Hematopoietic multipotent progenitor cell treated with erythropoietin and hydrocortisone succinate and interleukin-3 and kit ligand, for 17 days (in vitro differentiated cells): ENCODE data around the gene OSM.

Source experiments
- DNase-seq: peaks from one replicate; pipeline ENCODE4 v3.0.0-alpha.2; 2015; ENCODE audit warnings: low spot score

OSM gene

GRCh38 chr22:30266445-30267381 lies at the start of gene OSM:
OSM (minus strand) TSS chr22:30266851; CDS start chr22:30266799, 52 bp downstream.
- peak; percentile 77 for DNase-seq

GRCh38 chr22:30315962-30316576 lies 49.4 kb upstream of the OSM start:
- DNase-seq: no peak

- no peak for DNase-seq
Observed at GRCh38 chr22:30314915-30315314, 48.3 kb upstream of the OSM start.

- DNase-seq: no peak
Observed at GRCh38 chr22:30313527-30314363, 47.1 kb upstream of the OSM start.

GRCh38 chr22:30312053-30312452 lies 45.4 kb upstream of the OSM start:
- DNase-seq: no peak

GRCh38 chr22:30310881-30311771 lies 44.5 kb upstream of the OSM start:
- no peak for DNase-seq

GRCh38 chr22:30309951-30310741 lies 43.5 kb upstream of the OSM start:
- DNase-seq: no peak

GRCh38 chr22:30308518-30309230 lies 42.0 kb upstream of the OSM start:
- DNase-seq: no peak

GRCh38 chr22:30308093-30308492 lies 41.4 kb upstream of the OSM start:
- no peak for DNase-seq

- DNase-seq: no peak
Observed at GRCh38 chr22:30307041-30307574, 40.5 kb upstream of the OSM start.

- DNase-seq: no peak
Observed at GRCh38 chr22:30306627-30307011, 40.0 kb upstream of the OSM start.

- no peak for DNase-seq
Observed at GRCh38 chr22:30305906-30306626, 39.4 kb upstream of the OSM start.

GRCh38 chr22:30305519-30305905 lies 38.9 kb upstream of the OSM start:
- DNase-seq: no peak

GRCh38 chr22:30304495-30305244 lies 38.0 kb upstream of the OSM start:
- DNase-seq: no peak

GRCh38 chr22:30302810-30303138 lies 36.1 kb upstream of the OSM start:
- DNase-seq: no peak

- no peak for DNase-seq
Observed at GRCh38 chr22:30301995-30302809, 35.6 kb upstream of the OSM start.

- no peak for DNase-seq
Observed at GRCh38 chr22:30299322-30299721, 32.7 kb upstream of the OSM start.
